ENCODE measurements around the gene STK33. TPM values are rescaled to one million over a fixed set of nuclear protein-coding genes. Genes with fewer than 3 reads are reported as not detected.

Gene STK33
- total RNA-seq (not detected), total RNA-seq (0 to 2.4 (median 0.23) reads per million in 172 experiments)
- 0.27 TPM for polyA plus RNA-seq (2013, experiment 1 of 2)
- polyA plus RNA-seq (2013, experiment 2 of 2): 0.41 TPM

DNA sequence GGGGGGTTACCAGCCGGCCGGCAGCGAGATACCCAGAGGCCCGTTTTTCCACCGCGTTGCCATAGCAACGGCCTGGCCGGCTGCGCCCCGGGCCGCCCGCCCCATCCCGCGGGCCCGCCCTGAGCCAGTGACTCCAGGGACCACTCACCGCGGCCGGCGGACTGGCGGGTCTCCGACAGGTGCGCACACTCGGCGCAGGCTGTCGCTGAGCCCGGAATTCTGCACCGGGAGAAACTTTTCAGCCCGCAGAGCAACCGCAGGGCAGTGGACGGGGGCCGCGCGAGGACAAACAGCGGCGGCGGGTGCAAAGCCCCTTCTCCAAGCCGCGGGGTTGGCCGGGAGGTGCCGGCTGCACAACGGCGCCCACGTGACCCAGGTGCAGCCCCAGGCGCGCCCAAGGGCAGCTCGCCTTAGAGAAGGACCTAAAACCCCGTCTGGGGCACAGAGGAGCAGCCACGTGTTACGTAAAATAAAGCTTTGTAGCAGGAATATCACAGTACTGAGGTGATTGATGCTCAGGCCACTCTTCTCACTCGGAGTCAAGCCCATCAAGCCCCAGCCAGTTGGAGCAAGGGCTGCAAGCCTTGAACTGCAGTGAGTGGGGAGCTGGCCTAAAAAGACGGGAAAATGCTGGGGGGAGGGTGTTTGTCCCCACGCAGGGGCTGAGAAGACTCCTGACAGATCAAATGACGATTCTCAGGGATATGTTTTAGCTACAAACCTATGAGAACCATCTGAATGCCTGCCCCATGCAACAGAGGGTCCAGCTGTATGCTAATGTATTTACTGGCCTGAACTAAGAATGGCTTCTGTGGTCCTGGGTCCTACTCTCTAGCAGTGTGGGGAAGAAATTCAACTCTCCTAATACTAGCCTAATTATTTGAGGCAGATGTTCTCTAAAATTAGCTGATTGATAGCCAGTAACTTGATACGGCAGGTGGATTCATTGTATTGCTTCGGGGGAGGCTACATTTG is at the start of gene STK33:
STK33 (minus strand) TSS at position 294 of the 975 bp plus-strand sequence. CDS start 119,323 bp downstream, outside the sequence.
- Mint-ChIP-seq H3K36me3 (ENCODE audit: low read depth) (no peaks in the 10 kb centered on the region), H3K27me3 (peaks cover 81% of the 10 kb centered on the region), H3K4me3 (peak within 1 kb of the TSS; percentile 73), H3K4me1 (ENCODE audit: low read depth) (peaks cover 9% of the 10 kb centered on the region), H3K9me3 (no peaks in the 10 kb centered on the region), H3K27ac (no peak within 1 kb of the TSS)
- Histone ChIP-seq H3K27me3 (ENCODE audit: control insufficient read depth in 1 of 2, insufficient read depth in 2 of 2, low read length in 2 of 2) (peaks cover 31 to 44% of the 10 kb centered on the region in 2 experiments), H3K4me1 (ENCODE audit: insufficient read depth, low read length) (peaks cover 10% of the 10 kb centered on the region), H3K9me3 (ENCODE audit: control insufficient read depth in 1 of 2, insufficient read depth in 1 of 2, low read length in 2 of 2) (peaks cover 0 to 5% of the 10 kb centered on the region in 2 experiments), H3K36me3 (ENCODE audit: insufficient read depth, low read length) (no peaks in the 10 kb centered on the region), H3K4me3 (ENCODE audit: low read length) (peak within 1 kb of the TSS; percentile 24), H3K27ac (ENCODE audit: low read depth in 1 of 2, low read length in 2 of 2) (no peak within 1 kb of the TSS)
- DNase-seq: peak in 3 of 14 experiments; percentile 11 to 19 (median 12)
- ChIA-PET CTCF (no interaction called here), POLR2A (no interaction called here)
- ATAC-seq (ENCODE audit: poor library complexity): no peak
- intact Hi-C loops (cut with DNase I, micrococcal nuclease): no loop called here
- TF ChIP-seq, protein P1, sequence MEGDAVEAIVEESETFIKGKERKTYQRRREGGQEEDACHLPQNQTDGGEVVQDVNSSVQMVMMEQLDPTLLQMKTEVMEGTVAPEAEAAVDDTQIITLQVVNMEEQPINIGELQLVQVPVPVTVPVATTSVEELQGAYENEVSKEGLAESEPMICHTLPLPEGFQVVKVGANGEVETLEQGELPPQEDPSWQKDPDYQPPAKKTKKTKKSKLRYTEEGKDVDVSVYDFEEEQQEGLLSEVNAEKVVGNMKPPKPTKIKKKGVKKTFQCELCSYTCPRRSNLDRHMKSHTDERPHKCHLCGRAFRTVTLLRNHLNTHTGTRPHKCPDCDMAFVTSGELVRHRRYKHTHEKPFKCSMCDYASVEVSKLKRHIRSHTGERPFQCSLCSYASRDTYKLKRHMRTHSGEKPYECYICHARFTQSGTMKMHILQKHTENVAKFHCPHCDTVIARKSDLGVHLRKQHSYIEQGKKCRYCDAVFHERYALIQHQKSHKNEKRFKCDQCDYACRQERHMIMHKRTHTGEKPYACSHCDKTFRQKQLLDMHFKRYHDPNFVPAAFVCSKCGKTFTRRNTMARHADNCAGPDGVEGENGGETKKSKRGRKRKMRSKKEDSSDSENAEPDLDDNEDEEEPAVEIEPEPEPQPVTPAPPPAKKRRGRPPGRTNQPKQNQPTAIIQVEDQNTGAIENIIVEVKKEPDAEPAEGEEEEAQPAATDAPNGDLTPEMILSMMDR (IDR thresholded peaks at IDR 0.05): no peak

DNA sequence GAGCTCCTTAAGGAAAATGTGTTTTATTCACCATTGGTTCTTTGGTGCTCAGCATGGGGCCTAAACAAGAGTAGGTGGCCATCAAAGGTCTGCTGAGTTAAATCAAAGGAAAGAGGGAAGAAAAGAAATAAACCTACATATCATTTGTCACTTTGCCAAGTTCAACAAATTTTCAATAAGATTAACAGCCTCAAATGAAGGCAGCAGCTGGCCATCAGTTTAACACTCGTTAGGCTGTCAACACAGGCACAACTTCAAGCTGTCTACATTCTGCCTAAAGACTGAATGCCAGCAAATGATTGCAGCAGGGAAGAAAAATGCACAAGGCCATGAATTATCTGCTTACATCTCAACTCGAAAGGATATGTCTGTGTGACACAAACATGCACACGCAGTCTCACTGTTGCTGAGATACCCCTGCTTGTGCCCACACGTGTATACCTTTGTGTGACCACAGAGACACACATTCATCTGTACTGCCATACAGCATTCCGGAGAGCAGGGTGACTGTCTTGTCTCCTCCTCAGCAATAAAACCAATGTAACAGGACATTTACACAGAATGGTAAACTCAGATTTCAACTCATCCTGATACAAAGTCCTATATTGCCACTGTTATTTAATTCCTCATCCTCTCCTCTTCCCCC is 48.3 kb upstream of the STK33 start:
- Mint-ChIP-seq H3K27me3 (no peaks in the 10 kb centered on the region), H3K27ac (no peak overlapping the region), H3K4me3 (no peak overlapping the region), H3K9me3 (no peaks in the 10 kb centered on the region), H3K4me1 (ENCODE audit: low read depth) (no peaks in the 10 kb centered on the region), H3K36me3 (ENCODE audit: low read depth) (peaks cover 58% of the 10 kb centered on the region)
- ChIA-PET CTCF (no interaction called here), POLR2A (no interaction called here)
- no peak for ATAC-seq (ENCODE audit: poor library complexity)
- DNase-seq: no peak
- H3K27ac ChIP-seq (ENCODE audit: low read depth in 1 of 2, low read length in 2 of 2): no peak overlapping the region
- TF ChIP-seq, protein P1 (IDR thresholded peaks at IDR 0.05): no peak
- intact Hi-C loops (cut with DNase I, micrococcal nuclease): no loop called here
- no peaks in the 10 kb centered on the region for H3K27me3 ChIP-seq (ENCODE audit: control insufficient read depth in 1 of 2, insufficient read depth in 2 of 2, low read length in 2 of 2)
- H3K4me3 ChIP-seq (ENCODE audit: low read length): no peak overlapping the region
- H3K9me3 ChIP-seq (ENCODE audit: control insufficient read depth in 1 of 2, insufficient read depth in 1 of 2, low read length in 2 of 2): peaks cover 0 to 3% of the 10 kb centered on the region in 2 experiments
- H3K36me3 ChIP-seq (ENCODE audit: insufficient read depth, low read length): peaks cover 69% of the 10 kb centered on the region
- H3K4me1 ChIP-seq (ENCODE audit: insufficient read depth, low read length): no peaks in the 10 kb centered on the region

DNA sequence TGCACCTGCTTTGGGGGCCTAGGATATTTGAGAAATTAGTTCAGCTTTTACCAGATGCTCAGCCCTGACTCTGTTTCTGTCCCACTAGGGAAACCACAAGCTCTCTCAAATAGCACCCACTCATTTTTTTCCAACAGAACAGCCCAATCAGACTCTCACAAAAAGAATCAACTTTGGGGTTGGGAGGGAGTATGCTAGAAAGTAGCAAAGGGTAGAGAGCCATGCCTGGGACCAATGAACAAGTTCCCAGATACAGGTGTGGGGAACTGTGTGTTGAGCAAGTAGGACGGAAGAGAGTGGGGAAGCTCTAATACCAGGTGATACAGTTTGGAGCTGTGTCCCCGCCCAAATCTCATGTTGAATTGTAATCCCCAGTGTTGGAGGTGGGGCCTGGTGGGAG is 47.3 kb upstream of the STK33 start:
- Mint-ChIP-seq H3K4me1 (ENCODE audit: low read depth) (no peaks in the 10 kb centered on the region), H3K36me3 (ENCODE audit: low read depth) (peaks cover 65% of the 10 kb centered on the region), H3K9me3 (peaks cover 5% of the 10 kb centered on the region), H3K27me3 (no peaks in the 10 kb centered on the region), H3K27ac (no peak overlapping the region), H3K4me3 (no peak overlapping the region)
- peaks cover 67% of the 10 kb centered on the region for H3K36me3 ChIP-seq (ENCODE audit: insufficient read depth, low read length)
- DNase-seq: no peak
- intact Hi-C loops (cut with DNase I, micrococcal nuclease): no loop called here
- no peak for ATAC-seq (ENCODE audit: poor library complexity)
- no peak overlapping the region for H3K4me3 ChIP-seq (ENCODE audit: low read length)
- TF ChIP-seq, protein P1 (IDR thresholded peaks at IDR 0.05): no peak
- POLR2A ChIA-PET: interaction anchor here (0.6 kb wide), 1 partner anchor 269 kb away, joined by 3 read pairs; no protein-coding TSS in a partner anchor
- H3K27ac ChIP-seq (ENCODE audit: low read depth in 1 of 2, low read length in 2 of 2): no peak overlapping the region
- CTCF ChIA-PET: no interaction called here
- no peaks in the 10 kb centered on the region for H3K4me1 ChIP-seq (ENCODE audit: insufficient read depth, low read length)
- H3K9me3 ChIP-seq (ENCODE audit: control insufficient read depth in 1 of 2, insufficient read depth in 1 of 2, low read length in 2 of 2): peaks cover 0 to 3% of the 10 kb centered on the region in 2 experiments
- no peaks in the 10 kb centered on the region for H3K27me3 ChIP-seq (ENCODE audit: control insufficient read depth in 1 of 2, insufficient read depth in 2 of 2, low read length in 2 of 2)
